Measurements from ENCODE around the gene ASTN2.

The ASTN2 gene

DNA sequence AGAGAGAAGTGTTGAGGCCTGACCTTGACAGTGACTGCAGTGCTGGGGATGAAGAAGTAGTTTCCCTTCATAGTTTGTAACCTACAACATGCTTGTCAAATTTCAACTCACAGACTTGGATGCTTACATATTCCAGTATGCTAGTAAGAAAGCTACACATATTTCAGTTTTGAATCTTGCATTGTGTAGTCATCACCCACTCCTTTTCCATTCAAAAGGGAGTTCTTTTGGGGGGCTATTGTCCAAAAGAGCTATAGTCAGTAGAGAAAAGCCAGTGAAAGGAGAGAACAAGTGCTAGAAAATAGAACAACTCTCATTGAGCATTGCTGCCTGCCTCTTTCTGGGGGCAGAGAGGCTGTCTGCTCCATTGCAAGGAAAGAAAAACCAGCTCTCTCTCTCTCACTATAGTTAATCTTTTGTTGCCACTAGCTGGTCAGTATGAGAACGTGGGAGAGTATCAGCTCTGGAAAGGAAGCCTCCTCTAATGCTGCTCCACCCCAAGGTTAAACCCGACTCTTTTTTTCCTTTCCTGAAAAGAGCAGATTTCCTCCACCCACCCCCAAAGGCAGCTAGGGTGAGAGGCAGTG is 7.3 kb downstream of the ASTN2 start:
- H3K4me1 ChIP-seq (ENCODE audit: control insufficient read depth, low read length) = peaks cover 61% of the 10 kb centered on the region
- peaks cover 2% of the 10 kb centered on the region; the same call in 1 of the 2 replicates for H3F3A ChIP-seq (ENCODE audit: control insufficient read depth, insufficient read depth)
- peaks cover 88% of the 10 kb centered on the region for H3K79me2 ChIP-seq (ENCODE audit: control insufficient read depth, low read length)
- no peak overlapping the region for H3K4me2 ChIP-seq (ENCODE audit: low read length)
- no peaks in the 10 kb centered on the region; the same call in 1 of the 2 replicates for H4K20me1 ChIP-seq (ENCODE audit: control insufficient read depth, insufficient read depth, low read depth, low read length)
- no peaks in the 10 kb centered on the region for H3K9me2 ChIP-seq (replicated peaks; ENCODE audit: control insufficient read depth, low read length)
- H3K9me3 ChIP-seq (ENCODE audit: control insufficient read depth, insufficient read depth, low read length) = no peaks in the 10 kb centered on the region
- H3K27ac ChIP-seq (ENCODE audit: low read depth, low read length) = no peak overlapping the region
- H3K4me3 ChIP-seq (ENCODE audit: low read length) = no peak overlapping the region
- no peaks in the 10 kb centered on the region for H3K27me3 ChIP-seq (ENCODE audit: control insufficient read depth, low read length)
- H3K36me3 ChIP-seq (ENCODE audit: control insufficient read depth, low read length) = peaks cover 54% of the 10 kb centered on the region
- TF ChIP-seq CTCF (IDR thresholded peaks at IDR 0.05; ENCODE audit: low read depth, low read length, poor library complexity, severe bottlenecking) (no peak), EZH2phosphoT487 (IDR thresholded peaks at IDR 0.05; ENCODE audit: borderline replicate concordance, low read length) (no peak)

DNA sequence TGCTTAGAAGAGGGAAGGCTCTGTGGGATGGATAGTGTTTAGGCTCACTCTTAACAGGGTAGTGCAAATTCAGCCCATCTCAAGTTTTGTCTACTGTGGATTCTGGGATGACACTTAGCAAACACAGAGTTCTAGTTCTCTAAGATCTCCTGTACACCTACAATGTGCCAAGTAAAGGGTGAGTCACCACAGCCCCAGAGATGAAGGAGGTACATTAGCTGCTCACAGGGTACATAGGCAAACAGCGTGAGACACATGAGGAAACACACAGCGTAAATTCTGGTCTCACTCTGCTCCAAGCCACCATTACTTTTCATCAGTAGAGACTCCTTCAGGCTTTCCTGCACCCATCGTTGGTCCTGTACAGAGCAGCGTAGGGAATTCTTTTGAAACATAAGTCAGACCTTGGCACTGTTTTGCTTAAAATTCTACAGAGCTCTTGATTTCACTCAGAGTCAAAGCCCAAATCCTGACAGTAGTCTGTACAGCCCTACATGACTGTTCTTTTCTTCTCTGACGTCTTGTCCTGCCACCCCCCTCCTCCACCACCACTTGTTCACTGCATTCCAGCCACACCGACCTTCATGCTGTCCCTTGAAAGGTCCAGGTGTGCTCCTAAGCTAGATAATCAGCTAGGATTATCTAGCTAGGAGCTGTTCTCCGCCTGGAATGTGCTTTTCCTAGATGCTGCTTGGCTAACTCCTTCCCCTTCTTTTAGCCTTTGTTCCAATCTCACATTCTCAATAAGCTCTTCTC is 8.7 kb downstream of the ASTN2 start:
- Histone ChIP-seq H3K9me2 (replicated peaks; ENCODE audit: control insufficient read depth, low read length) (no peaks in the 10 kb centered on the region), H3K36me3 (ENCODE audit: control insufficient read depth, low read length) (peaks cover 48% of the 10 kb centered on the region), H4K20me1 (ENCODE audit: control insufficient read depth, insufficient read depth, low read depth, low read length) (no peaks in the 10 kb centered on the region), H3K4me3 (ENCODE audit: low read length) (no peak overlapping the region), H3K27ac (ENCODE audit: low read depth, low read length) (no peak overlapping the region), H3K9me3 (ENCODE audit: control insufficient read depth, insufficient read depth, low read length) (no peaks in the 10 kb centered on the region), H3K4me2 (ENCODE audit: low read length) (no peak overlapping the region), H3F3A (ENCODE audit: control insufficient read depth, insufficient read depth) (0 out of 2 replicates have a peak, but pooled peaks cover 2% of the 10 kb centered on the region), H3K27me3 (ENCODE audit: control insufficient read depth, low read length) (no peaks in the 10 kb centered on the region), H3K4me1 (ENCODE audit: control insufficient read depth, low read length) (peaks cover 48% of the 10 kb centered on the region), H3K79me2 (ENCODE audit: control insufficient read depth, low read length) (peaks cover 87% of the 10 kb centered on the region)
- TF ChIP-seq EZH2phosphoT487 (IDR thresholded peaks at IDR 0.05; ENCODE audit: borderline replicate concordance, low read length) (no peak), CTCF (IDR thresholded peaks at IDR 0.05; ENCODE audit: low read depth, low read length, poor library complexity, severe bottlenecking) (no peak)

GRCh38 chr9:117403848-117404247 is 11.0 kb downstream of the ASTN2 start:
- Histone ChIP-seq H3F3A (ENCODE audit: control insufficient read depth, insufficient read depth) (no peaks in the 10 kb centered on the region), H3K4me1 (ENCODE audit: control insufficient read depth, low read length) (peaks cover 41% of the 10 kb centered on the region), H4K20me1 (ENCODE audit: control insufficient read depth, insufficient read depth, low read depth, low read length) (no peaks in the 10 kb centered on the region), H3K9me2 (replicated peaks; ENCODE audit: control insufficient read depth, low read length) (no peaks in the 10 kb centered on the region), H3K4me2 (ENCODE audit: low read length) (no peak overlapping the region), H3K36me3 (ENCODE audit: control insufficient read depth, low read length) (peaks cover 42% of the 10 kb centered on the region), H3K4me3 (ENCODE audit: low read length) (no peak overlapping the region), H3K27ac (ENCODE audit: low read depth, low read length) (no peak overlapping the region), H3K79me2 (ENCODE audit: control insufficient read depth, low read length) (peaks cover 70% of the 10 kb centered on the region), H3K27me3 (ENCODE audit: control insufficient read depth, low read length) (no peaks in the 10 kb centered on the region), H3K9me3 (ENCODE audit: control insufficient read depth, insufficient read depth, low read length) (no peaks in the 10 kb centered on the region)
- no peak for TF ChIP-seq CTCF (IDR thresholded peaks at IDR 0.05; ENCODE audit: low read depth, low read length, poor library complexity, severe bottlenecking)
- no peak for TF ChIP-seq EZH2phosphoT487 (IDR thresholded peaks at IDR 0.05; ENCODE audit: borderline replicate concordance, low read length)

Measured in DOHH2 (cell line).